WTC11 (cell line): ENCODE results near the gene ERC2. TPM values are rescaled to one million over a fixed set of nuclear protein-coding genes. Genes with fewer than 3 reads are reported as not detected.
"Not testable (repeated sequence)": the region's sequence is repeated elsewhere in the genome, so short reads cannot be mapped to it uniquely, and the experiment has no call there.

Source experiments
- ATAC-seq: fragments of 200-7000 bp; cut with Tn5 transposase; 2 replicates; pipeline ENCODE4 v1.10.0; 2021; ENCODE audit warnings: mild to moderate bottlenecking, moderate library complexity
- CTCF ChIA-PET: fragments of 300-600 bp; sonication (Branson Sonifier 250); formaldehyde crosslinking; loops from one replicate; lab custom pipeline; 2021; ENCODE audit warnings: antibody characterized with exemption; lab: Charles Lee
- POLR2A ChIA-PET: fragments of 350-600 bp; sonication (Branson Sonifier 250); formaldehyde crosslinking; loops from one replicate; lab custom pipeline; 2021; ENCODE audit warnings: antibody characterized with exemption; lab: Charles Lee
- DNase-seq: peaks from one replicate; pipeline ENCODE4 v3.0.0; 2021; ENCODE audit warnings: low spot score
- H3K27ac Mint-ChIP-seq: 2 replicates; pipeline ENCODE4 v1.8.0; 2021; ENCODE audit warnings: mixed read lengths
- H3K27me3 Mint-ChIP-seq: 2 replicates; pipeline ENCODE4 v1.8.0; 2021; ENCODE audit warnings: low read depth, mild to moderate bottlenecking, moderate library complexity, mixed read lengths
- H3K36me3 Mint-ChIP-seq: 2 replicates; pipeline ENCODE4 v1.8.0; 2021; ENCODE audit warnings: mixed read lengths
- H3K4me1 Mint-ChIP-seq: 2 replicates; pipeline ENCODE4 v1.8.0; 2022; ENCODE audit warnings: mixed read lengths
- H3K4me3 Mint-ChIP-seq: 2 replicates; pipeline ENCODE4 v1.8.0; 2021; ENCODE audit warnings: mild to moderate bottlenecking, moderate library complexity, mixed read lengths
- H3K9me3 Mint-ChIP-seq: 2 replicates; pipeline ENCODE4 v1.8.0; 2021; ENCODE audit warnings: mixed read lengths
- ELF4 ChIP-seq: sonication (generic); formaldehyde crosslinking; IDR thresholded peaks from 2 replicates; pipeline ENCODE4 v1.8.1; 2022; ENCODE audit warnings: low read depth, mild to moderate bottlenecking, moderate library complexity, missing genetic modification reagents
- EMX1 ChIP-seq: fragments of 250-450 bp; sonication (Bioruptor Pico); IDR thresholded peaks from 2 replicates; pipeline ENCODE4 v1.8.0; 2021; ENCODE audit warnings: mild to moderate bottlenecking
- MXD4 ChIP-seq: fragments of 250-450 bp; sonication (Bioruptor Pico); IDR thresholded peaks from 2 replicates; pipeline ENCODE4 v1.8.0; 2021; ENCODE audit warnings: mild to moderate bottlenecking, moderate library complexity, borderline replicate concordance
- MYBL2 ChIP-seq: sonication (generic); formaldehyde crosslinking; IDR thresholded peaks from 2 replicates; pipeline ENCODE4 v1.8.1; 2023; ENCODE audit warnings: mild to moderate bottlenecking, moderate library complexity, missing genetic modification reagents
- NR3C1 ChIP-seq: sonication (generic); formaldehyde crosslinking; conservative IDR thresholded peaks from 2 replicates; pipeline ENCODE4 v1.8.1; 2023; ENCODE audit warnings: low read depth, mild to moderate bottlenecking, missing genetic modification reagents
- OVOL2 ChIP-seq: fragments of 250-450 bp; sonication (Bioruptor Pico); IDR thresholded peaks from 2 replicates; pipeline ENCODE4 v1.9.0; 2021; ENCODE audit warnings: mild to moderate bottlenecking, borderline replicate concordance
- RORB ChIP-seq: fragments of 250-450 bp; sonication (Bioruptor Pico); IDR thresholded peaks from 2 replicates; pipeline ENCODE4 v1.9.0; 2021; ENCODE audit warnings: mild to moderate bottlenecking
- SOX15 ChIP-seq: fragments of 250-450 bp; sonication (Bioruptor Pico); IDR thresholded peaks from 2 replicates; pipeline ENCODE4 v1.9.0; 2021; ENCODE audit warnings: mild to moderate bottlenecking
- SP1 ChIP-seq: sonication (generic); formaldehyde crosslinking; conservative IDR thresholded peaks from 2 replicates; pipeline ENCODE4 v1.8.1; 2022; ENCODE audit warnings: missing genetic modification reagents
- ZNF263 ChIP-seq: sonication (generic); formaldehyde crosslinking; IDR thresholded peaks from 2 replicates; pipeline ENCODE4 v1.8.1; 2022; ENCODE audit warnings: low read depth, mild to moderate bottlenecking, moderate library complexity, missing genetic modification reagents
- ZNF317 ChIP-seq: sonication (generic); formaldehyde crosslinking; IDR thresholded peaks from 2 replicates; pipeline ENCODE4 v1.8.1; 2023; ENCODE audit warnings: low read depth, mild to moderate bottlenecking, moderate library complexity, missing genetic modification reagents, borderline replicate concordance
- ZNF396 ChIP-seq: fragments of 250-450 bp; sonication (Bioruptor Pico); IDR thresholded peaks from 2 replicates; pipeline ENCODE4 v1.8.0; 2021; ENCODE audit warnings: mild to moderate bottlenecking, moderate library complexity, borderline replicate concordance
- total RNA-seq: library from RNA; stranded (reverse); gene quantifications from 3 replicates; pipeline ENCODE4 v1.2.3, GENCODE V29; 2021
- TF ChIP-seq, protein P1 (sequence below): sonication (generic); formaldehyde crosslinking; IDR thresholded peaks from 2 replicates; pipeline ENCODE4 v1.8.0; 2023; ENCODE audit warnings: missing genetic modification reagents, mild to moderate bottlenecking, borderline replicate concordance
- TF ChIP-seq, protein P2 (sequence below): sonication (generic); formaldehyde crosslinking; IDR thresholded peaks from 2 replicates; pipeline ENCODE4 v1.8.1; 2022; ENCODE audit warnings: mild to moderate bottlenecking, moderate library complexity, missing genetic modification reagents
- TF ChIP-seq, protein P3 (sequence below): fragments of 250-450 bp; sonication (Bioruptor Pico); IDR thresholded peaks from 2 replicates; pipeline ENCODE4 v1.9.0; 2021; ENCODE audit warnings: mild to moderate bottlenecking, borderline replicate concordance

Gene ERC2
- total RNA-seq, 1 experiment from 2014 or later = 23.5 TPM

DNA sequence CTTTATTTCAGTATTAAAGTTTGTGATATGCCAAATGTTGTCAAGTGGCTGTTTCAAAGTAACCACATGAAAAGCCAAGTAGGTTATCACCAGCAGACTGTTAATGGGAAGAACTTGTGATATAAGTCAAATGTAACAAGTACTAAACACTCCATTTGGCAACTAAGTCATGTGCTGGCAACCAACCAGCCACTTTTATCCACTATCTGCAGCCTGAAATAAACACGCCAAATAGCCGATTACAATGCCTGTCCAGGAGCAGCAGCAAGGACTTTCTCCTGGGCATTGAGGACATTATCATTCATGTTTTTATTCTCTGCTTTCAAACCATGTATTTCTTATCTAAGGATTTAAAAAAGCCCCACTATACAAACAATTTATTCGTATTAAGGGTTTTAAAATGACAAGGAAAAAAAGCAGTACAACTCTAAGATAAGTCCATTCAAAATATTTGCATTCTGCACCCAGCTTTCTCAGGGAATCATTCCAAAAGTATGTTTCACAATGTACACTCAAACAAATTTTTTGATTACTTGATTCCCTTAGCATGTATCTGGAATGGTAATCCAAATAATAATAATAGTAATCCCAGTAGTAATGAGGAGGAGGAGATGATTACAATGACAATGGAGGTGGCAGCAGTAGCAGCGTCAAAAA is 448.6 kb downstream of the ERC2 start (continued):
- TF ChIP-seq, protein P1, sequence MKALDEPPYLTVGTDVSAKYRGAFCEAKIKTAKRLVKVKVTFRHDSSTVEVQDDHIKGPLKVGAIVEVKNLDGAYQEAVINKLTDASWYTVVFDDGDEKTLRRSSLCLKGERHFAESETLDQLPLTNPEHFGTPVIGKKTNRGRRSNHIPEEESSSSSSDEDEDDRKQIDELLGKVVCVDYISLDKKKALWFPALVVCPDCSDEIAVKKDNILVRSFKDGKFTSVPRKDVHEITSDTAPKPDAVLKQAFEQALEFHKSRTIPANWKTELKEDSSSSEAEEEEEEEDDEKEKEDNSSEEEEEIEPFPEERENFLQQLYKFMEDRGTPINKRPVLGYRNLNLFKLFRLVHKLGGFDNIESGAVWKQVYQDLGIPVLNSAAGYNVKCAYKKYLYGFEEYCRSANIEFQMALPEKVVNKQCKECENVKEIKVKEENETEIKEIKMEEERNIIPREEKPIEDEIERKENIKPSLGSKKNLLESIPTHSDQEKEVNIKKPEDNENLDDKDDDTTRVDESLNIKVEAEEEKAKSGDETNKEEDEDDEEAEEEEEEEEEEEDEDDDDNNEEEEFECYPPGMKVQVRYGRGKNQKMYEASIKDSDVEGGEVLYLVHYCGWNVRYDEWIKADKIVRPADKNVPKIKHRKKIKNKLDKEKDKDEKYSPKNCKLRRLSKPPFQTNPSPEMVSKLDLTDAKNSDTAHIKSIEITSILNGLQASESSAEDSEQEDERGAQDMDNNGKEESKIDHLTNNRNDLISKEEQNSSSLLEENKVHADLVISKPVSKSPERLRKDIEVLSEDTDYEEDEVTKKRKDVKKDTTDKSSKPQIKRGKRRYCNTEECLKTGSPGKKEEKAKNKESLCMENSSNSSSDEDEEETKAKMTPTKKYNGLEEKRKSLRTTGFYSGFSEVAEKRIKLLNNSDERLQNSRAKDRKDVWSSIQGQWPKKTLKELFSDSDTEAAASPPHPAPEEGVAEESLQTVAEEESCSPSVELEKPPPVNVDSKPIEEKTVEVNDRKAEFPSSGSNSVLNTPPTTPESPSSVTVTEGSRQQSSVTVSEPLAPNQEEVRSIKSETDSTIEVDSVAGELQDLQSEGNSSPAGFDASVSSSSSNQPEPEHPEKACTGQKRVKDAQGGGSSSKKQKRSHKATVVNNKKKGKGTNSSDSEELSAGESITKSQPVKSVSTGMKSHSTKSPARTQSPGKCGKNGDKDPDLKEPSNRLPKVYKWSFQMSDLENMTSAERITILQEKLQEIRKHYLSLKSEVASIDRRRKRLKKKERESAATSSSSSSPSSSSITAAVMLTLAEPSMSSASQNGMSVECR (CRISPR knock-in tag) = no peak
- TF ChIP-seq EMX1 (CRISPR knock-in tag) = no peak
- no peak for TF ChIP-seq ZNF263
- TF ChIP-seq OVOL2 (CRISPR knock-in tag) = no peak
- TF ChIP-seq RORB (CRISPR knock-in tag) = no peak
- no peak for TF ChIP-seq MYBL2 (CRISPR knock-in tag)
- TF ChIP-seq ZNF396 (CRISPR knock-in tag) = no peak
- no peak for TF ChIP-seq SOX15
- TF ChIP-seq, protein P2, sequence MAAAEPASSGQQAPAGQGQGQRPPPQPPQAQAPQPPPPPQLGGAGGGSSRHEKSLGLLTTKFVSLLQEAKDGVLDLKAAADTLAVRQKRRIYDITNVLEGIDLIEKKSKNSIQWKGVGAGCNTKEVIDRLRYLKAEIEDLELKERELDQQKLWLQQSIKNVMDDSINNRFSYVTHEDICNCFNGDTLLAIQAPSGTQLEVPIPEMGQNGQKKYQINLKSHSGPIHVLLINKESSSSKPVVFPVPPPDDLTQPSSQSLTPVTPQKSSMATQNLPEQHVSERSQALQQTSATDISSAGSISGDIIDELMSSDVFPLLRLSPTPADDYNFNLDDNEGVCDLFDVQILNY = no peak
- TF ChIP-seq NR3C1 = no peak
- TF ChIP-seq MXD4 (CRISPR knock-in tag) = no peak
- no peak for TF ChIP-seq ELF4 (CRISPR knock-in tag)
- TF ChIP-seq, protein P3, sequence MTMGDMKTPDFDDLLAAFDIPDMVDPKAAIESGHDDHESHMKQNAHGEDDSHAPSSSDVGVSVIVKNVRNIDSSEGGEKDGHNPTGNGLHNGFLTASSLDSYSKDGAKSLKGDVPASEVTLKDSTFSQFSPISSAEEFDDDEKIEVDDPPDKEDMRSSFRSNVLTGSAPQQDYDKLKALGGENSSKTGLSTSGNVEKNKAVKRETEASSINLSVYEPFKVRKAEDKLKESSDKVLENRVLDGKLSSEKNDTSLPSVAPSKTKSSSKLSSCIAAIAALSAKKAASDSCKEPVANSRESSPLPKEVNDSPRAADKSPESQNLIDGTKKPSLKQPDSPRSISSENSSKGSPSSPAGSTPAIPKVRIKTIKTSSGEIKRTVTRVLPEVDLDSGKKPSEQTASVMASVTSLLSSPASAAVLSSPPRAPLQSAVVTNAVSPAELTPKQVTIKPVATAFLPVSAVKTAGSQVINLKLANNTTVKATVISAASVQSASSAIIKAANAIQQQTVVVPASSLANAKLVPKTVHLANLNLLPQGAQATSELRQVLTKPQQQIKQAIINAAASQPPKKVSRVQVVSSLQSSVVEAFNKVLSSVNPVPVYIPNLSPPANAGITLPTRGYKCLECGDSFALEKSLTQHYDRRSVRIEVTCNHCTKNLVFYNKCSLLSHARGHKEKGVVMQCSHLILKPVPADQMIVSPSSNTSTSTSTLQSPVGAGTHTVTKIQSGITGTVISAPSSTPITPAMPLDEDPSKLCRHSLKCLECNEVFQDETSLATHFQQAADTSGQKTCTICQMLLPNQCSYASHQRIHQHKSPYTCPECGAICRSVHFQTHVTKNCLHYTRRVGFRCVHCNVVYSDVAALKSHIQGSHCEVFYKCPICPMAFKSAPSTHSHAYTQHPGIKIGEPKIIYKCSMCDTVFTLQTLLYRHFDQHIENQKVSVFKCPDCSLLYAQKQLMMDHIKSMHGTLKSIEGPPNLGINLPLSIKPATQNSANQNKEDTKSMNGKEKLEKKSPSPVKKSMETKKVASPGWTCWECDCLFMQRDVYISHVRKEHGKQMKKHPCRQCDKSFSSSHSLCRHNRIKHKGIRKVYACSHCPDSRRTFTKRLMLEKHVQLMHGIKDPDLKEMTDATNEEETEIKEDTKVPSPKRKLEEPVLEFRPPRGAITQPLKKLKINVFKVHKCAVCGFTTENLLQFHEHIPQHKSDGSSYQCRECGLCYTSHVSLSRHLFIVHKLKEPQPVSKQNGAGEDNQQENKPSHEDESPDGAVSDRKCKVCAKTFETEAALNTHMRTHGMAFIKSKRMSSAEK (CRISPR knock-in tag) = no peak
- no peak for TF ChIP-seq ZNF317 (CRISPR knock-in tag)
- no peak for TF ChIP-seq SP1 (CRISPR knock-in tag)

DNA sequence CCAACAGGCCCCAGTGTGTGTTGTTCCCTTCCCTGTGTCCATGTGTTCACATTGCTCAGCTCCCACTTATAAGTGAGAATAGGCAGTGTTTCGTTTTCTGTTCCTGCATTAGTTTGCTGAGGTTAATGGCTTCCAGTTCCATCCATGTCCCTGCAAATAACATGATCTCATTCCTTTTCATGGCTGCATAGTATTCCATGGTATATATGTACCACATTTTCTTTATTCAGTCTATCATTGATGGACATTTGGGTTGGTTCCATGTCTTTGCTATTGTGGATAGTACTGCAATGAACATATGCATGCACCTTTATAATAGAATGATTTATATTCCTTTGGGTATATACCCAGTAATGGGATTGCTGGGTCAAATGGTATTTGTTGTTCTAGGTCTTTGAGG is 452.9 kb downstream of the ERC2 start:
- H3K27me3 Mint-ChIP-seq, ATAC-seq, H3K4me3 Mint-ChIP-seq, DNase-seq, H3K27ac Mint-ChIP-seq, CTCF ChIA-PET, POLR2A ChIA-PET, H3K9me3 Mint-ChIP-seq, H3K36me3 Mint-ChIP-seq: not testable (repeated sequence)
- peaks cover 24% of the 10 kb centered on the region for H3K4me1 Mint-ChIP-seq
